Adrenal gland (tissue), 5 donors: Measurements from ENCODE around the gene ING5.

Experiments
- POLR2A ChIP-seq, 2 donors: fragments of 450-650 bp; IDR thresholded peaks; one replicate each; pipeline ENCODE4 v1.6.1; 2017; ENCODE audit warnings: antibody characterized with exemption in 2 of 2, mild to moderate bottlenecking in 2 of 2, moderate library complexity in 1 of 2
- TF ChIP-seq, protein P1 (sequence below), 6 experiments: fragments of 450-650 bp in 4 of 6; fragments of 200-600 bp in 2 of 6; sonication (generic) in 1 of 6; IDR thresholded peaks; 1 replicate in 5 of 6; 2 replicates in 1 of 6; pipeline versions ENCODE4 v1.5.1 to v1.8.0; 2016 to 2021; ENCODE audit warnings: antibody characterized with exemption in 6 of 6, mild to moderate bottlenecking in 2 of 6, moderate library complexity in 1 of 6
- donor health status: DM: no; HTN: no; CAD: no.

DNA sequence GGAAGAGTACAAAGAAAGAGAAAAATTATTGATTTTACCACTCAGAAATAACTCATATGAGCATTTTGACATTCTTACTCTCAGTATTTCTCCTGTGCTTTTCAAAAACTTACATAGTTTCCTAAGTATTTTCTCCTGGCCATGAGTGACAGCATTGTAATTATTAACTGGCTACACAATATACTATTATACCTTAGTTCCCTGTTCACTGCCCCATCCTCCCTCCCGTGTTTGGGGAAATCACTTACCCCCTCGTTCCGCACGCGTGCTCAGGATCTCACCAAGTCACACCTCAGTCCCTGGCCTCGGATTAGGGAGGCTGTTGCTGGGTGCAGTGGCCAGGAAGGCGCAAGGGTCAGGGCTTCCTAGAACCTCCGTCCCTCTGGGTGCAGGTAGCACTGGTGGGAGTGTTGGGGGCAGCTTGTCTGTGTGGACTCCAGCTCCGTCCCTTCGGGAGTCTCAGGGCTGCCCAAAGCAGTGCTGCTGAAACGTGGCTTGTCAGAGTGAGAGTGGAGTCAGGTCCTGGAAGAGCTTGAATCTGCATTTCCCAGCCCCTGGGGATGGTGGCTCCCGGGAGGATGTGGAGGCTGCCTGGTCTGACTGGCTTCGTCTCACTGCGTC lies 41.1 kb upstream of the ING5 start:
- TF ChIP-seq, protein P1, sequence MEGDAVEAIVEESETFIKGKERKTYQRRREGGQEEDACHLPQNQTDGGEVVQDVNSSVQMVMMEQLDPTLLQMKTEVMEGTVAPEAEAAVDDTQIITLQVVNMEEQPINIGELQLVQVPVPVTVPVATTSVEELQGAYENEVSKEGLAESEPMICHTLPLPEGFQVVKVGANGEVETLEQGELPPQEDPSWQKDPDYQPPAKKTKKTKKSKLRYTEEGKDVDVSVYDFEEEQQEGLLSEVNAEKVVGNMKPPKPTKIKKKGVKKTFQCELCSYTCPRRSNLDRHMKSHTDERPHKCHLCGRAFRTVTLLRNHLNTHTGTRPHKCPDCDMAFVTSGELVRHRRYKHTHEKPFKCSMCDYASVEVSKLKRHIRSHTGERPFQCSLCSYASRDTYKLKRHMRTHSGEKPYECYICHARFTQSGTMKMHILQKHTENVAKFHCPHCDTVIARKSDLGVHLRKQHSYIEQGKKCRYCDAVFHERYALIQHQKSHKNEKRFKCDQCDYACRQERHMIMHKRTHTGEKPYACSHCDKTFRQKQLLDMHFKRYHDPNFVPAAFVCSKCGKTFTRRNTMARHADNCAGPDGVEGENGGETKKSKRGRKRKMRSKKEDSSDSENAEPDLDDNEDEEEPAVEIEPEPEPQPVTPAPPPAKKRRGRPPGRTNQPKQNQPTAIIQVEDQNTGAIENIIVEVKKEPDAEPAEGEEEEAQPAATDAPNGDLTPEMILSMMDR (IDR thresholded peaks at IDR 0.05) = no peak
- no peak for TF ChIP-seq POLR2A (IDR thresholded peaks at IDR 0.05)
